OCI-M2 (cell line): ENCODE results near the gene ZNF765.
"Not testable (repeated sequence)": the region's sequence is repeated elsewhere in the genome, so short reads cannot be mapped to it uniquely, and the experiment has no call there.

Experiments used
- DNase-seq: peaks from one replicate; lab custom pipeline; 2025; ENCODE audit not compliant: unreplicated experiment; lab: John Stamatoyannopoulos, UW

Gene ZNF765

GRCh38 chr19:53475470-53475869 lies 80.5 kb downstream of the ZNF765 start:
- not testable (repeated sequence) for DNase-seq
